Panc1 (cell line): ENCODE results near the gene SERPINB1. TPM values are rescaled to one million over a fixed set of nuclear protein-coding genes. Genes with fewer than 3 reads are reported as not detected.

Source experiments
- ATAC-seq: fragments of 200-7000 bp; cut with Tn5 transposase; 2 replicates; pipeline ENCODE4 v1.9.1; 2020; ENCODE audit warnings: mild to moderate bottlenecking, moderate library complexity
- BruUV-seq: library from RNA; stranded (reverse); fragments of 400-500 nt; replicated peaks from 2 replicates; lab custom pipeline; 2021; lab: Mats Ljungman, UMichigan
- CTCF ChIA-PET: fragments of 300-600 bp; sonication (Branson Sonifier 250); formaldehyde crosslinking; loops from one replicate; lab custom pipeline; 2022; ENCODE audit warnings: antibody characterized with exemption; lab: Charles Lee
- POLR2A ChIA-PET: fragments of 300-600 bp; sonication (Branson Sonifier 250); formaldehyde crosslinking; loops from one replicate; lab custom pipeline; 2022; ENCODE audit warnings: antibody characterized with exemption; lab: Charles Lee
- DNase-seq: peaks from one replicate; pipeline ENCODE4 v3.0.0-alpha.2; 2010; ENCODE audit warnings: low read depth, low spot score
- H3K27ac ChIP-seq: 2 replicates; pipeline ENCODE4 v1.5.1; 2011; ENCODE audit warnings: mild to moderate bottlenecking, low read length, inconsistent platforms
- H3K27me3 ChIP-seq: fragments of 200-500 bp; sonication (Bioruptor generic); 2 replicates; pipeline ENCODE4 v1.6.0; 2014; ENCODE audit warnings: low read length, inconsistent platforms; ENCODE audit not compliant: control insufficient read depth, insufficient read depth
- H3K36me3 ChIP-seq: fragments of 200-500 bp; sonication (Bioruptor generic); 2 replicates; pipeline ENCODE4 v1.5.1; 2014; ENCODE audit warnings: inconsistent platforms, mild to moderate bottlenecking, low read length, moderate library complexity; ENCODE audit not compliant: control insufficient read depth, insufficient read depth
- H3K4me1 ChIP-seq: 2 replicates; pipeline ENCODE4 v1.5.1; 2011; ENCODE audit warnings: inconsistent platforms, mild to moderate bottlenecking, low read length, moderate library complexity; ENCODE audit not compliant: control insufficient read depth, insufficient read depth
- H3K4me3 ChIP-seq, 2 experiments: 2 replicates each; pipeline ENCODE4 v1.5.1; 2011 to 2012; ENCODE audit warnings: low read depth in 2 of 2, low read length in 2 of 2, mild to moderate bottlenecking in 2 of 2, inconsistent platforms in 1 of 2, moderate library complexity in 1 of 2
- H3K9me3 ChIP-seq: fragments of 200-500 bp; sonication (Bioruptor generic); 2 replicates; pipeline ENCODE4 v1.5.1; 2014; ENCODE audit warnings: low read depth, mild to moderate bottlenecking, inconsistent platforms, low read length, moderate library complexity; ENCODE audit not compliant: control insufficient read depth, insufficient read depth
- POLR2AphosphoS5 ChIP-seq: IDR thresholded peaks from 2 replicates; pipeline ENCODE4 v1.6.1; 2012; ENCODE audit warnings: mild to moderate bottlenecking, low read depth, low read length, moderate library complexity
- SIN3A ChIP-seq: IDR thresholded peaks from 2 replicates; pipeline ENCODE4 v1.6.1; 2012; ENCODE audit warnings: low read depth, mild to moderate bottlenecking, low read length, moderate library complexity, borderline replicate concordance; ENCODE audit not compliant: insufficient read depth
- TCF7L2 ChIP-seq: IDR thresholded peaks from 2 replicates; pipeline ENCODE4 v1.6.1; 2011; ENCODE audit warnings: mild to moderate bottlenecking, low read depth, low read length, inconsistent platforms
- in situ Hi-C: cut with HindIII; loops from 2 replicates; pipeline ENCODE4 v1.10.0; 2016; ENCODE audit warnings: low sequenced_read_pairs, low pct_unique_long_range_greater_than_20kb
- intact Hi-C: fragments of 100-400 bp; cut with micrococcal nuclease; formaldehyde crosslinking; loops from one replicate; pipeline ENCODE4 v1.10.0; 2022; ENCODE audit not compliant: unreplicated experiment
- total RNA-seq: library from RNA; stranded (reverse); gene quantifications from one replicate; pipeline ENCODE4 v1.2.1, GENCODE V29; 2021; ENCODE audit not compliant: unreplicated experiment
- TF ChIP-seq, protein P1 (sequence below), 2 experiments: IDR thresholded peaks; 2 replicates each; pipeline ENCODE4 v1.6.1; 2011 to 2012; ENCODE audit warnings: low read depth in 2 of 2, control low read depth in 1 of 2, low read length in 1 of 2, mild to moderate bottlenecking in 1 of 2, moderate library complexity in 1 of 2; ENCODE audit not compliant: insufficient read depth in 1 of 2
- TF ChIP-seq, protein P2 (sequence below): fragments of 450-650 bp; IDR thresholded peaks from 2 replicates; pipeline ENCODE4 v1.5.1; 2017; ENCODE audit warnings: mild to moderate bottlenecking

Gene SERPINB1
- total RNA-seq, 1 experiment from 2014 or later = 40.8 TPM

DNA sequence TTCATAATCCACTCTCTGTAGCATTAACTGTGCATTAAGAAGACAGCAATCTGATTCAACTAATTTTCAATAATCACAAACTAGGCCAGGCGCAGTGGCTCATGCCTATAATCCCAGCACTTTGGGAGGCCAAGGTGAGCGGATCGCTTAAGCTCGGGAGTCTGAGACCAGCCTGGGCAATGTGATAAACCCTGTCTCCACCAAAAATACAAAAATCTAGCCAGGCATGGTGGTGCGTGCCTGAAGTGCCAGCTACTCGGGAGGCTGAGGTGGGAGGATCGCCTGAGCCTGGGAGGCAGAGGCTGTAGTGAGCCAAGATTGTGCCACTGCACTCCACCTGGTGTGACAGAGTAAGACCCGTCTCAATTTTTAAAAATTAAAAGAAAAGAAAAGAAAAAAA is 32.0 kb upstream of the SERPINB1 start:
- Histone ChIP-seq H3K4me1 (peaks cover 23% of the 10 kb centered on the region), H3K9me3 (no peaks in the 10 kb centered on the region), H3K4me3 (no peak overlapping the region), H3K36me3 (no peaks in the 10 kb centered on the region), H3K27ac (no peak overlapping the region), H3K27me3 (no peaks in the 10 kb centered on the region)
- ChIA-PET CTCF (no interaction called here), POLR2A (no interaction called here)
- in situ Hi-C loops (no loop called here), intact Hi-C loops (no loop called here)
- BruUV-seq = no TSS peak
- TF ChIP-seq, protein P1, sequence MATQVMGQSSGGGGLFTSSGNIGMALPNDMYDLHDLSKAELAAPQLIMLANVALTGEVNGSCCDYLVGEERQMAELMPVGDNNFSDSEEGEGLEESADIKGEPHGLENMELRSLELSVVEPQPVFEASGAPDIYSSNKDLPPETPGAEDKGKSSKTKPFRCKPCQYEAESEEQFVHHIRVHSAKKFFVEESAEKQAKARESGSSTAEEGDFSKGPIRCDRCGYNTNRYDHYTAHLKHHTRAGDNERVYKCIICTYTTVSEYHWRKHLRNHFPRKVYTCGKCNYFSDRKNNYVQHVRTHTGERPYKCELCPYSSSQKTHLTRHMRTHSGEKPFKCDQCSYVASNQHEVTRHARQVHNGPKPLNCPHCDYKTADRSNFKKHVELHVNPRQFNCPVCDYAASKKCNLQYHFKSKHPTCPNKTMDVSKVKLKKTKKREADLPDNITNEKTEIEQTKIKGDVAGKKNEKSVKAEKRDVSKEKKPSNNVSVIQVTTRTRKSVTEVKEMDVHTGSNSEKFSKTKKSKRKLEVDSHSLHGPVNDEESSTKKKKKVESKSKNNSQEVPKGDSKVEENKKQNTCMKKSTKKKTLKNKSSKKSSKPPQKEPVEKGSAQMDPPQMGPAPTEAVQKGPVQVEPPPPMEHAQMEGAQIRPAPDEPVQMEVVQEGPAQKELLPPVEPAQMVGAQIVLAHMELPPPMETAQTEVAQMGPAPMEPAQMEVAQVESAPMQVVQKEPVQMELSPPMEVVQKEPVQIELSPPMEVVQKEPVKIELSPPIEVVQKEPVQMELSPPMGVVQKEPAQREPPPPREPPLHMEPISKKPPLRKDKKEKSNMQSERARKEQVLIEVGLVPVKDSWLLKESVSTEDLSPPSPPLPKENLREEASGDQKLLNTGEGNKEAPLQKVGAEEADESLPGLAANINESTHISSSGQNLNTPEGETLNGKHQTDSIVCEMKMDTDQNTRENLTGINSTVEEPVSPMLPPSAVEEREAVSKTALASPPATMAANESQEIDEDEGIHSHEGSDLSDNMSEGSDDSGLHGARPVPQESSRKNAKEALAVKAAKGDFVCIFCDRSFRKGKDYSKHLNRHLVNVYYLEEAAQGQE (IDR thresholded peaks at IDR 0.05; ENCODE audit: insufficient read depth in 1 of 2, low read depth in 2 of 2, low read length in 1 of 2) = no peak
- TF ChIP-seq TCF7L2 (no peak), POLR2AphosphoS5 (no peak), SIN3A (no peak)
- TF ChIP-seq, protein P2, sequence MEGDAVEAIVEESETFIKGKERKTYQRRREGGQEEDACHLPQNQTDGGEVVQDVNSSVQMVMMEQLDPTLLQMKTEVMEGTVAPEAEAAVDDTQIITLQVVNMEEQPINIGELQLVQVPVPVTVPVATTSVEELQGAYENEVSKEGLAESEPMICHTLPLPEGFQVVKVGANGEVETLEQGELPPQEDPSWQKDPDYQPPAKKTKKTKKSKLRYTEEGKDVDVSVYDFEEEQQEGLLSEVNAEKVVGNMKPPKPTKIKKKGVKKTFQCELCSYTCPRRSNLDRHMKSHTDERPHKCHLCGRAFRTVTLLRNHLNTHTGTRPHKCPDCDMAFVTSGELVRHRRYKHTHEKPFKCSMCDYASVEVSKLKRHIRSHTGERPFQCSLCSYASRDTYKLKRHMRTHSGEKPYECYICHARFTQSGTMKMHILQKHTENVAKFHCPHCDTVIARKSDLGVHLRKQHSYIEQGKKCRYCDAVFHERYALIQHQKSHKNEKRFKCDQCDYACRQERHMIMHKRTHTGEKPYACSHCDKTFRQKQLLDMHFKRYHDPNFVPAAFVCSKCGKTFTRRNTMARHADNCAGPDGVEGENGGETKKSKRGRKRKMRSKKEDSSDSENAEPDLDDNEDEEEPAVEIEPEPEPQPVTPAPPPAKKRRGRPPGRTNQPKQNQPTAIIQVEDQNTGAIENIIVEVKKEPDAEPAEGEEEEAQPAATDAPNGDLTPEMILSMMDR = no peak
- ATAC-seq (no peak), DNase-seq (no peak)

DNA sequence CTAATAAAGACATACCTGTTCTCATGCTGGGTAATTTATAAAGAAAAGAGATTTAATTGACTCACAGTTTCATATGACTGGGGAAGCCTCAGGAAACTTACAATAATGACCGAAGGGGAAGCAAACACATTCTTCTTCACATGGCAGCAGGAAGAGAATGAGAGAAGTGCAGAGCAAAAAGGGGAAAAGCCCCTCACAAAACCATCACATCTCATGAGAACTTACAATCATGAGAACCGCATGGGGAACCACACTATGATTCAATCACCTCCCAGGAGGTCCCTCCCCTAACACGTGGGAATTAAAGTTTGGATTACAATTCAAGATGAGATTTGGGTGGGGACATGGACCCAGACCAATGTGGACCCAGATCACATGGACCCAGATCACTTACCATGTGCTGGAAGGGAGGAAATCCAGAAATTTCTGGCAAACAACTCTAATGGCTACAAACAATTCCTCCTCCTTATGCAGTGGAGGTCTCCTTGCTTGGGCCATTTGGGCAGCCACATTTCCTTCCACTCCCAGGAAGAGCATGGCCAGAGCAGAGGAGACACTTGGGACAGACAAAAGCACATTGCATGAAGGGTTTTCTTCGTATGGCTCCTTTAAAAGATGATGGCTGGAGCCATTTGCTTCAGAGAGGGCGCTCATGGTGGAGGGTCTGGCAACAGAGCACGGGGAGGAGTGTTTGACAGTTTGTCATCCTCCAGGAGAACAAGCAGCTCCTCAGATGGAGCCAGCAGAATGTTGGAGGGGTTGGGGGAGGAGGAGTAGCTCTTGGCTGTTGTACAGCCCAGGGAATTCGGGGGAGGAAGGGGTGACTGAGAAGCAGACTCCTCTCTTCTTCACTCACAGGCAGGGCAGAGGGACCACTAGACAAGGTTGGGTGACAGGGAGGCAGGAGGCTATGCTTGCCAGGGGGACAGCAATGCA is 31.0 kb upstream of the SERPINB1 start:
- Histone ChIP-seq H3K27ac (no peak overlapping the region), H3K4me3 (no peak overlapping the region), H3K4me1 (peaks cover 20% of the 10 kb centered on the region), H3K27me3 (no peaks in the 10 kb centered on the region), H3K36me3 (no peaks in the 10 kb centered on the region), H3K9me3 (no peaks in the 10 kb centered on the region)
- no peak for DNase-seq
- no peak for ATAC-seq
- no TSS peak for BruUV-seq
- ChIA-PET CTCF (no interaction called here), POLR2A (no interaction called here)
- TF ChIP-seq, protein P2 = no peak
- TF ChIP-seq TCF7L2 = no peak
- no peak for TF ChIP-seq POLR2AphosphoS5
- TF ChIP-seq SIN3A = no peak
- TF ChIP-seq, protein P1 (IDR thresholded peaks at IDR 0.05; ENCODE audit: insufficient read depth in 1 of 2, low read depth in 2 of 2, low read length in 1 of 2) = no peak
- intact Hi-C loops (no loop called here), in situ Hi-C loops (no loop called here)
